ENCODE results near the gene COMMD3. TPM values are rescaled to one million over a fixed set of nuclear protein-coding genes. Genes with fewer than 3 reads are reported as not detected.
A peak's percentile ranks its signal among the peaks of the same experiment; 100 is the strongest.

Gene COMMD3
- total RNA-seq: 92.1 and 105 TPM in 2 replicates

DNA sequence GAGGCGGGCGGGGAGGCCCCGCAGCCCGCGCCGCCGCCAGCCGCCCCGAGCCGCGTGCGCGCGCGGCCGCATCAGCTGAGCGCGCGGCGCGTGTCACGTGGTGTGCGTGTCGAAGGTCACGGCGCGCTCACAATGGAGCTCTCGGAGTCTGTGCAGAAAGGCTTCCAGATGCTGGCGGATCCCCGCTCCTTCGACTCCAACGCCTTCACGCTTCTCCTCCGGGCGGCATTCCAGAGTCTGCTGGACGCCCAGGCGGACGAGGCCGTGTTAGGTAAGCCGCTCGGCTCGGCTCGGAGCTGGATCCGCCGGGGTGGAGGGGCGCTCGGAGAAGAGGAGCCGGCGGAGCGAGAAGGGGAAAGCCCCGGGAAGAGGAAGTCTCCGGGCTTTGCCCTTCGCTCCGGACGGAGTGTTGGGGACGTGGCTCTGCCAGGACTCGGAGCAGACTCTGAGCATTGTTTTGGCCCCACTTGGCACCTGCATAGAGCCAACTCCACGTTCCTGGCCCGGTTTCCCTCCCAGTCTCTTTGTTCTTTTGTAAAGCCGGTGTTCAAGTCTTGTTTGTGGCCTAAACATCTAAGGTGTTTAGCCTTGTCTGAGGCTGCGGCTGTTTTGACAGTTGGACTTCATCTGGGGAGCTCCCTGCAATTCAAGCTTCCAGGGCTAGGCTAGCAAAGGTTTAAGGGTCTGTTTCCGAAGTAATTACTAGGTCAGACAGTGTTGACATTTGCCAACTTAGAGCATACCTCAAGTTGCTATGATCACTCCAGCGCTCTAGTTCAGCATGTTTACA is at the start of gene COMMD3:
TSS of gene COMMD3 (plus strand) at position 103 of the 790 bp plus-strand sequence. CDS start at position 133, 30 bp downstream.
- Mint-ChIP-seq H3K27me3 (ENCODE audit: low read depth) (peaks cover 1% of the 10 kb centered on the region), H3K4me3 (ENCODE audit: low read depth) (peak within 1 kb of the TSS; percentile 88), H3K36me3 (ENCODE audit: low read depth) (peaks cover 25% of the 10 kb centered on the region), H3K9me3 (no peaks in the 10 kb centered on the region), H3K27ac (peak within 1 kb of the TSS; percentile 88), H3K4me1 (ENCODE audit: low read depth) (peaks cover 40% of the 10 kb centered on the region)
- DNase-seq (ENCODE audit: low spot score): peak; percentile 79
- intact Hi-C loops (cut with micrococcal nuclease): loop anchor here (1.0 to 10.0 kb wide), 7 partner anchors 8 to 799 kb away; partner anchors contain the start of gene MLLT10

DNA sequence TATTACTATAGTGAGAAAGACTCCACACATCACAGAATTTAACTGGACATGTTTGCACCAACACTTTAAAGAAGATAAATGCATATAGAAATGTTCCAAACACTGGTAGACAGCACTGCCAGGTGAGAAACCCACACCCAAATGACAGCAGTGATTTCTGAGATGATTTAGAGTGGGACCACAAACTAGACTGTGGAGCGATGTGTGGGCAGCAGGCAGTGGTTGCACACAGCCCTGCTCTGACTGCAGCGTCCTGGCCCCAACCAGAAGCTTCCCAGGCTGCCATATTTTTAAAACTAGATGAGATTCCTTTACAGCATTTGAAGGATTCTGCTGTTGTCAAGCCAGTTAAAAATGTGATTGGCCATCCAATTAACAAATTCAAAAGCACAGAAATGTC is 47.7 kb upstream of the COMMD3 start:
- H3K4me1 Mint-ChIP-seq (ENCODE audit: low read depth): no peaks in the 10 kb centered on the region
- no peaks in the 10 kb centered on the region for H3K36me3 Mint-ChIP-seq (ENCODE audit: low read depth)
- no peak overlapping the region for H3K27ac Mint-ChIP-seq
- H3K4me3 Mint-ChIP-seq (ENCODE audit: low read depth): no peak overlapping the region
- peaks cover 28% of the 10 kb centered on the region for H3K27me3 Mint-ChIP-seq (ENCODE audit: low read depth)
- DNase-seq (ENCODE audit: low spot score): no peak
- H3K9me3 Mint-ChIP-seq: no peaks in the 10 kb centered on the region
- intact Hi-C loops (cut with micrococcal nuclease): no loop called here

DNA sequence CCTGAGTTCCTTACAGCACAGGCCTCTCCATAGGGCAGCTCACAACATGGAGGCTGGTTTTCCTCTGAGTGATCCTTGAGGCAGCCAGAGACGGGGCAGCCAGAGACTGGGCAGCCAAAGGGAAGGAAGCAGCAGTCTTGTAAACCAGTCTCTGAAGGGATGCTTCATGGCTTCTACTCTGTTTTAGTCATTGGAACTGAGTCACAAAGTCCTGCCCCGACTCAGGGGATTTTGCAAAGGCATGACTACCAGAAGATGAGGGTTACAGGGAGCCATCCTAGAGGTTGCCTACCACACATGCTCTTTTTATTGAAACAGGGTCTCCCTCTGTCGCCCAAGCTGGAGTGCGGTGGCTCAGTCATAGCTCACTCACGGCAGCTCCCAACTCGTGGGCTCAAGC is 44.4 kb upstream of the COMMD3 start:
- H3K27me3 Mint-ChIP-seq (ENCODE audit: low read depth): peaks cover 13% of the 10 kb centered on the region
- no peak for DNase-seq (ENCODE audit: low spot score)
- no peak overlapping the region for H3K27ac Mint-ChIP-seq
- H3K36me3 Mint-ChIP-seq (ENCODE audit: low read depth): no peaks in the 10 kb centered on the region
- H3K9me3 Mint-ChIP-seq: no peaks in the 10 kb centered on the region
- no peak overlapping the region for H3K4me3 Mint-ChIP-seq (ENCODE audit: low read depth)
- H3K4me1 Mint-ChIP-seq (ENCODE audit: low read depth): no peaks in the 10 kb centered on the region
- intact Hi-C loops (cut with micrococcal nuclease): no loop called here

DNA sequence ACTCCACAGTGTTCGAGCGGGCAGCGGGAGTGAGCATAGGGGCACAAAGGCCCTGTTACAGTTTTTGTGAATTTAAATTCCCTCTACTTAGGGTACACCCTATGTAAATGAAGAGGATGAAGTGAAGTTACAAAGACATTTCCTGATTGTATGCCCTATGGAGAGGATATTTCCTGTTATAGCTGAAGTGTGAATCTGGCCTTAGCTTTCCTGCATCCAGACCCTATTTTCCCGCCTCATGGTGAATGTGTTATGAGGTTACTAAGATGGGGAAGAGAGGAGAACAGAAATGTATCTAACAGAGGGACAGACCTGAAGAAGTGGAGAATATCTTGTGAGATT is 37.8 kb upstream of the COMMD3 start:
- no peaks in the 10 kb centered on the region for H3K36me3 Mint-ChIP-seq (ENCODE audit: low read depth)

DNA sequence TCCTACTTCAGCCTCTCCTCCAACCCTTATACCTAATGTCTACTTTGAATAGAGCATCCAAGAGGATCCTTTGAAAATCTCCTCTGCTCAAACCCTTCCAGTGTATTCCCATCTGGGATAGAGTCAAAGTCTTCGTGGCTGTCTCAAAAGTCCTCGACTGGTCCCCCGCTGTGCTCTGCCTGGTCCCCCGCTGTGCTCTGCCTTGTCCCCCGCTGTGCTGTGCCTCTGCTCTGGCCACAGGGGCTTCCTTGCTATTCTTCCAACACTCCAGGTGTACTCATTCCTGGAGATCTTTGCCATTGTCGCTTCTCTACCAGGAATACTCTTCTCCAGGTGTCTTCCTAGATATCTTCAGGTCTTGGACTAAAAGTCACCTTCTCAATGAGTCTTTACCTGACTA is 36.1 kb upstream of the COMMD3 start:
- no peak for DNase-seq (ENCODE audit: low spot score)
- no peaks in the 10 kb centered on the region for H3K36me3 Mint-ChIP-seq (ENCODE audit: low read depth)
- H3K4me3 Mint-ChIP-seq (ENCODE audit: low read depth): no peak overlapping the region
- peaks cover 21% of the 10 kb centered on the region for H3K27me3 Mint-ChIP-seq (ENCODE audit: low read depth)
- no peak overlapping the region for H3K27ac Mint-ChIP-seq
- H3K4me1 Mint-ChIP-seq (ENCODE audit: low read depth): no peaks in the 10 kb centered on the region
- intact Hi-C loops (cut with micrococcal nuclease): no loop called here
- no peaks in the 10 kb centered on the region for H3K9me3 Mint-ChIP-seq

More for the DNA sequence above, 37.8 kb upstream of the COMMD3 start:
- DNase-seq (ENCODE audit: low spot score): no peak
- peaks cover 19% of the 10 kb centered on the region for H3K27me3 Mint-ChIP-seq (ENCODE audit: low read depth)
- no peaks in the 10 kb centered on the region for H3K4me1 Mint-ChIP-seq (ENCODE audit: low read depth)
- H3K9me3 Mint-ChIP-seq: no peaks in the 10 kb centered on the region
- intact Hi-C loops (cut with micrococcal nuclease): no loop called here
- H3K27ac Mint-ChIP-seq: no peak overlapping the region
- H3K4me3 Mint-ChIP-seq (ENCODE audit: low read depth): no peak overlapping the region

DNA sequence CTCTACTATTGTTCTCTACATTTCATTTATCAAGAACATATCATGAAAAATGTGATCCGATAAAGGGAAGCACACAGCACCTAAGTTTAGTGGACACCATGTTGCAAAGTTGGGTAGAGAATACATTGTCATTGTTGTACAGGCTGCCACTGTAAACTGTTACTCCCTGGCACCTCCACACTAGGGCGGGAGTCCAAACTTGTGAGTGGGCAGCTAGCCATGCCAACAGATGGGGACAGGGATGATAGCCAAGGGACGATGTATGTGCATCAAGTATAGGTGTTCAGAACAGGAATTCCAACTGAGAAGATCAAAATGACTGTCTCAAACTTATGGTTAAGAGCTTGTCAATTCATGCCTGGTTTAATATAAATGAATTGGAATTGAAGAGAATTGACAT is 31.1 kb upstream of the COMMD3 start:
- Mint-ChIP-seq H3K27me3 (ENCODE audit: low read depth) (peaks cover 18% of the 10 kb centered on the region), H3K4me3 (ENCODE audit: low read depth) (no peak overlapping the region), H3K4me1 (ENCODE audit: low read depth) (no peaks in the 10 kb centered on the region), H3K9me3 (no peaks in the 10 kb centered on the region), H3K36me3 (ENCODE audit: low read depth) (no peaks in the 10 kb centered on the region), H3K27ac (no peak overlapping the region)
- no peak for DNase-seq (ENCODE audit: low spot score)
- intact Hi-C loops (cut with micrococcal nuclease): no loop called here

DNA sequence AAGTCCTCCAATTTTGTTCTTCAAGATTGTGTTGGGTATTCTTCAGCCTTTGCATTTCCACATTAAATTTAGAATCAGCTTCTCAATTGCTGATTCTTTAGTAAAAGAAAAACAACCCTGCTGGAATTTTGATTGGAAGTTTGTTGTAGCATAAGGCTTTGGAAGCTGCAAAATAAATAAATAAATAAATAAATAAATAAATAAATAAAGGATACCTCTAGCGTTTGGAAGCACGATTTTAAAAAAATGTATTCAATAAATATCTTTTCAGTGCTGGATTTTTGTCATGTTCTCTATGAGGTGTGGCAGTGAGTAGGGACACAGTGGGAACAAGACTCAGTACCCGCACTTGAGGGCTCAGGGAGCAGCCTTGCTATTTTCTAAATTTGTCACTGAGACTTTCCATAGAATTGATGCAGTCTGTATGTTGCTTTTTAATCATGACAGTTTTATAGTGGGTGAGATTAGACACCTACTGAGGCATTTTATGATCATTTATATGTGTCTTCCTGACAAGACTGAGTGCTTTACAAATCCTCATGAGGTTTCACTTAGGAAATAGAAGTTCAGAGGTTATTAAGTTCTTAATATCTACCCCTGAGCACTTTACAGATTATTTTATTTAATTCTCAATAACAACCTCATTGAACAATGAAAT is 22.3 kb upstream of the COMMD3 start:
- intact Hi-C loops (cut with micrococcal nuclease): no loop called here
- Mint-ChIP-seq H3K4me3 (ENCODE audit: low read depth) (no peak overlapping the region), H3K27me3 (ENCODE audit: low read depth) (peaks cover 6% of the 10 kb centered on the region), H3K4me1 (ENCODE audit: low read depth) (no peaks in the 10 kb centered on the region), H3K27ac (no peak overlapping the region), H3K36me3 (ENCODE audit: low read depth) (no peaks in the 10 kb centered on the region), H3K9me3 (no peaks in the 10 kb centered on the region)
- no peak for DNase-seq (ENCODE audit: low spot score)

DNA sequence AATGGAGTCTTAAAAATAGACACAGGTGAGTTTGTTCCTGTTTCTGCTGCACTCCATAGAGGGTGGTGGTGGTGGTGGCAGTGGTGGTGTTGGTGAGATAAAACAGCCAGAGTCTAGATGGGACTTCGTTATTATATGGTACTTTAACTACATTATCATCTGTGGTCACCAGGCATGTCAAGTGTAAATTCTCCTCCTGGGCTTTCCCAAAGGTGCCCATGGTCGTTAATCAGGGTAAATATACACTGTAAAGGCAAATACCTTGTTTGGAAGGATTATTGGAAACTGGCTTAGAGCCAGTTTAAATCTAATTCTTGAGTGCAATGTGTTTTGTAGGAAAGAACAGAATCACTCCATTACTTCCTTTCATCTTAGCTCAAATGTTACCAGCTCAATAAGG is 21.5 kb upstream of the COMMD3 start:
- intact Hi-C loops (cut with micrococcal nuclease): no loop called here
- Mint-ChIP-seq H3K4me3 (ENCODE audit: low read depth) (no peak overlapping the region), H3K27me3 (ENCODE audit: low read depth) (peaks cover 4% of the 10 kb centered on the region), H3K27ac (no peak overlapping the region), H3K36me3 (ENCODE audit: low read depth) (no peaks in the 10 kb centered on the region), H3K4me1 (ENCODE audit: low read depth) (no peaks in the 10 kb centered on the region), H3K9me3 (no peaks in the 10 kb centered on the region)
- no peak for DNase-seq (ENCODE audit: low spot score)

DNA sequence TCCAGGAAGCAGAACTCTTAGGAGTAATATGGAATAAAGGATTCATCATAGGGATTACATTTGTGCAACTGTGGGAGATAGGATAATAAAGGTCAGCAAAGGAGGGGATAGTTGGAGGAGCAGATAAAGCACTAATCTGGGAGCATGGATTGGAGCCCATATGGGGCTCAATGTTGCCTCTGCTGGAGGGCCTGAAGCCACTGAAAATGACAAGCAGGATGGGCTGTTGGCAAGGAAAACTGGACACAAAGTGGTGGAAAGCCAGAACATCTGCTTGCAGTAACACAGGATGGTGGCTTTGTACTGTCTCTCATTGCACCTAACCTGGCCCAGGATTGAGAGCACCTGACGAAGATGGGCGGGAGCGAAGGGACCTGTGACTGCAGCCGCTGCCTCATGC is 15.0 kb upstream of the COMMD3 start:
- peaks cover 7% of the 10 kb centered on the region for H3K9me3 Mint-ChIP-seq
- H3K4me3 Mint-ChIP-seq (ENCODE audit: low read depth): no peak overlapping the region
- H3K27ac Mint-ChIP-seq: no peak overlapping the region
- no peak for DNase-seq (ENCODE audit: low spot score)
- intact Hi-C loops (cut with micrococcal nuclease): no loop called here
- no peaks in the 10 kb centered on the region for H3K4me1 Mint-ChIP-seq (ENCODE audit: low read depth)
- no peaks in the 10 kb centered on the region for H3K36me3 Mint-ChIP-seq (ENCODE audit: low read depth)
- H3K27me3 Mint-ChIP-seq (ENCODE audit: low read depth): no peaks in the 10 kb centered on the region

DNA sequence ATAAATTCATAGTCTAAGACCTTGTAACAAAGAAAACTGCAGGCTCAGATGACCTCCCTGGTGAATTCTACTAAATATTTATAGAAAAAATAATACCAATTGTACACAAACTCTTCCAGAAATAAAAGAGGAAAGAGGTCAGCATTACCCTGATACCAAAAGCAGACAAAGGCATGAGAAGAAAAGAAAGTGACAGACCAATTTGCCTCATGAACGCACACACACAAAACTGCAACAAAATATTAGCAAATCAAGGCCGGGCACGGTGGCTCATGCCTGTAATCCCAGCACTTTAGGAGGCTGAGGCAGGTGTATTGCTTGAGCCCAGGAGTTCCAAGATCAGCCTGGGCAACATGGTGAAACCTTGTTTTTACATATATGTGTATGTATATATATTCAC is 12.7 kb upstream of the COMMD3 start:
- intact Hi-C loops (cut with micrococcal nuclease): no loop called here
- H3K36me3 Mint-ChIP-seq (ENCODE audit: low read depth): no peaks in the 10 kb centered on the region

DNA sequence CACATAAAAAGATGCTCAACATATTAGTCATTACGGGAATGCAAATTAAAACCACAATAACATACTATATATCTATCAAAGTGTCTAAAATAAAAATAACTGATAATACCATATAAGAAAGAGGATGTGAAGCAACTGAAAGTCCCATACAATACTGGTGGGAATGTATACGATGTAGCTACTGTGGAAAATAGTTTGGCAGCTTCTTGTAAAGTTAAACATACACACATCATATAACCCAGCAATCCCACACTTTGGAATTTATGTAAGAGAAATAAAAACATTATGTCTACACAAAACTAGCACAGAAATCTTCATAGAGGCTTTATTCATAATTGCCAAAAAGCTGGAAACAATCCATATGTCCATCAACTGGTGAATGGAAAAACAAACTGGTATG is 10.5 kb upstream of the COMMD3 start:
- Mint-ChIP-seq H3K4me1 (ENCODE audit: low read depth) (peaks cover 12% of the 10 kb centered on the region), H3K27ac (no peak overlapping the region), H3K4me3 (ENCODE audit: low read depth) (no peak overlapping the region), H3K9me3 (peaks cover 7% of the 10 kb centered on the region), H3K27me3 (ENCODE audit: low read depth) (no peaks in the 10 kb centered on the region), H3K36me3 (ENCODE audit: low read depth) (no peaks in the 10 kb centered on the region)
- no peak for DNase-seq (ENCODE audit: low spot score)
- intact Hi-C loops (cut with micrococcal nuclease): no loop called here

More for the DNA sequence above, 12.7 kb upstream of the COMMD3 start:
- H3K4me3 Mint-ChIP-seq (ENCODE audit: low read depth): no peak overlapping the region
- peaks cover 4% of the 10 kb centered on the region for H3K4me1 Mint-ChIP-seq (ENCODE audit: low read depth)
- peaks cover 7% of the 10 kb centered on the region for H3K9me3 Mint-ChIP-seq
- H3K27me3 Mint-ChIP-seq (ENCODE audit: low read depth): no peaks in the 10 kb centered on the region
- no peak for DNase-seq (ENCODE audit: low spot score)
- no peak overlapping the region for H3K27ac Mint-ChIP-seq

DNA sequence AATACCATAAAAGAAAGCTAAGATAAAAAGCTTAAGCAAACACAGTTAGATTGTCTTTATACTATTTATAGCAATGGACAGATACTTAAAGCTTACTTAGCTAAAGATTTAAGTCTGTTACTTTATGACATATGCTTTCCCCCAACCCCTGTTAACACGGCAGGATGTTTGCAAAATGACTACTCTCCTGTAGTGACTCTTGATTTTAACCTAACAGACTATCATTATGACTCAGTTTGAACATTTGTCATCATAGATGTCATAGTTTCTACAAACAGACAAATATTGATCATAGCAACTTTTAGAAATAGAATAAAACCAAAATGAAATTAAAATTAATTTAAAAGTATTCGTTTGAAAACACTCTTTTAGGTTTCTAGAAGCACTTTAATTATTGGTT is 7.8 kb upstream of the COMMD3 start:
- Mint-ChIP-seq H3K36me3 (ENCODE audit: low read depth) (no peaks in the 10 kb centered on the region), H3K4me1 (ENCODE audit: low read depth) (peaks cover 17% of the 10 kb centered on the region), H3K27ac (no peak overlapping the region), H3K9me3 (peaks cover 7% of the 10 kb centered on the region), H3K4me3 (ENCODE audit: low read depth) (no peak overlapping the region), H3K27me3 (ENCODE audit: low read depth) (no peaks in the 10 kb centered on the region)
- intact Hi-C loops (cut with micrococcal nuclease): loop anchor here (1.0 kb wide), 3 partner anchors 8 to 61 kb away; partner anchors contain the start of gene COMMD3
- peak; percentile 34 for DNase-seq (ENCODE audit: low spot score)

Measured in activated T-helper 2 cell treated with anti-CD3 and anti-CD28 coated beads, Interferon-gamma antibody, Interleukin-2, Interleukin-4, amounts not matched to agents 10 μg/mL and 5 μg/mL and 100 μg/mL, durations not matched to agents 14 hours and 24 hours and 36 hours (primary cell).